SK-N-MC (cell line): ENCODE results near the gene HEATR1.

Experiments
- EZH2 ChIP-seq: fragments of 200-600 bp; sonication (generic); IDR thresholded peaks from one replicate; pipeline ENCODE4 v1.6.1; 2017; ENCODE audit warnings: antibody characterized with exemption
- FOXP2 ChIP-seq: optimal IDR thresholded peaks from 2 replicates; pipeline ENCODE3; 2011; ENCODE audit warnings: mild to moderate bottlenecking, moderate library complexity; ENCODE audit not compliant: insufficient read depth; ENCODE audit errors: extremely low read length, control extremely low read depth
- POLR2AphosphoS5 ChIP-seq: IDR thresholded peaks from 2 replicates; pipeline ENCODE4 v1.6.1; 2012; ENCODE audit warnings: mild to moderate bottlenecking, low read depth, low read length, borderline replicate concordance

DNA sequence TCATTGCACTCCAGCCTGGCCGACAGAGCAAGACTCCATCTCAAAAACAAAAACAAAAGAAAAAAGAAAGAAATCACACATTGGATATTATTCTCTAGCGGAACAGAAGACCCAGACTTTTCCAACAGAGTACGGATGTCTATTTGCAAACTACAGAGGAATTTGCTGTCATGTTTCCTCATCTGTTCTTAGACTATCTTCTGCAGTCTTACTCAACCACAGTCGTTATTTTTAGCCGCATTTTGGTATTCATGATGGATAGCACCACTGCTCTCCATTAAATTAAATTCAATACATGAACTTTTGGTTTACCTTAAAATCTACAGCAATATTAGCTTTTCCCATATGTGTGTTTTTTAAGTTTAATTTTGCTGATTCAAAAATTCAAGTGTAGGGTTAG is 14.2 kb upstream of the HEATR1 start:
- TF ChIP-seq EZH2: no peak
- no peak for TF ChIP-seq POLR2AphosphoS5
- TF ChIP-seq FOXP2: no peak
